Stomach (tissue), 4 donors: Measurements from ENCODE around the gene CREB3L1.

ENCODE experiments used
- POLR2A ChIP-seq, 4 donors: fragments of 450-650 bp; IDR thresholded peaks; one replicate each; pipeline ENCODE4 v1.6.1; 2016; ENCODE audit warnings: antibody characterized with exemption in 4 of 4, control low read depth in 2 of 4, mild to moderate bottlenecking in 1 of 4, moderate library complexity in 1 of 4
- POLR2AphosphoS5 ChIP-seq, 3 donors: sonication (generic); formaldehyde crosslinking; IDR thresholded peaks; one replicate each; pipeline ENCODE4 v1.6.1; 2016; ENCODE audit warnings: antibody characterized with exemption in 3 of 3
- TF ChIP-seq, protein P1 (sequence below), 7 experiments: fragments of 450-650 bp in 4 of 7; fragments of 200-600 bp in 3 of 7; sonication (generic) in 3 of 7; IDR thresholded peaks; one replicate each; pipeline ENCODE4 v1.5.1; 2016 to 2019; ENCODE audit warnings: antibody characterized with exemption in 7 of 7, control low read depth in 2 of 7, mild to moderate bottlenecking in 1 of 7

DNA sequence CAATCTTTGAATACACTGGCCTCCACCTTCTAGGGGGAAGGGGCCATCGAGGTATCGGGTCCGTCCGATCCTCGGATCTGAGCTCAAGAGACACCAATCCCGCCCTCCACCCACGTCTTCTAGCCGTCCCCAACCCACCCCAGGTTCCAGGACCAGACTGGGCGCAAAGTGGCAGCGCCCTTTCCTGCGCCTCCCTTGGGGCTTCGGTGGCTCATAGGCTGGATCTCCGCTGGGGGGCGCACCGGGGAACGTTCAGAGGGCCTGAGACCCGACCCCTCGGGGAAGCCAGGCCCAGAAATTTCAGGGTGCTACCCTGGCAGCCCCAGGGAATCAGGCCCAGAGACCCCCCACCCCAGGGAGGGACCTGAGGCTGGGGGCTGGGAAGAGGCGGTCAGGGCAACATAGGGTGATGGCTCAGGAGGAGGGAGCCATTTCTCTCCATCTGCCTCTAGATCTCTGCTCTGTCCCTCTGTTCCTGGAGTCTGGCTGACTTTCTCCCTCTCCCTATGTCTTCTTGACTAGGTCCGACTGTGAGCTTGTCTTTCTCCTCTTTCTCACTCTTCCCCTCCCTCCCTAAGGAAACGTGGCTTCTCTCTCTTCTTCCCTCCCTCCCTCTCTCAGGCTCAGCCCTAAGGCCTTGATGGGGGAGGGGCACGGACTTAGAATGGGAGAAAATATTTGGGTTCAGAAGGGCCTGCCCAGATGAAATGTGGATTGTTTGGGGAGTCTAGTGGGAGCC lies 1.1 kb downstream of the CREB3L1 start:
- TF ChIP-seq, protein P1, sequence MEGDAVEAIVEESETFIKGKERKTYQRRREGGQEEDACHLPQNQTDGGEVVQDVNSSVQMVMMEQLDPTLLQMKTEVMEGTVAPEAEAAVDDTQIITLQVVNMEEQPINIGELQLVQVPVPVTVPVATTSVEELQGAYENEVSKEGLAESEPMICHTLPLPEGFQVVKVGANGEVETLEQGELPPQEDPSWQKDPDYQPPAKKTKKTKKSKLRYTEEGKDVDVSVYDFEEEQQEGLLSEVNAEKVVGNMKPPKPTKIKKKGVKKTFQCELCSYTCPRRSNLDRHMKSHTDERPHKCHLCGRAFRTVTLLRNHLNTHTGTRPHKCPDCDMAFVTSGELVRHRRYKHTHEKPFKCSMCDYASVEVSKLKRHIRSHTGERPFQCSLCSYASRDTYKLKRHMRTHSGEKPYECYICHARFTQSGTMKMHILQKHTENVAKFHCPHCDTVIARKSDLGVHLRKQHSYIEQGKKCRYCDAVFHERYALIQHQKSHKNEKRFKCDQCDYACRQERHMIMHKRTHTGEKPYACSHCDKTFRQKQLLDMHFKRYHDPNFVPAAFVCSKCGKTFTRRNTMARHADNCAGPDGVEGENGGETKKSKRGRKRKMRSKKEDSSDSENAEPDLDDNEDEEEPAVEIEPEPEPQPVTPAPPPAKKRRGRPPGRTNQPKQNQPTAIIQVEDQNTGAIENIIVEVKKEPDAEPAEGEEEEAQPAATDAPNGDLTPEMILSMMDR (IDR thresholded peaks at IDR 0.05): peak in 5 of 7 experiments; percentile 33 to 65 (median 40)
- TF ChIP-seq POLR2A (IDR thresholded peaks at IDR 0.05) (no peak), POLR2AphosphoS5 (IDR thresholded peaks at IDR 0.05) (peak in 2 of 3 donors; percentile 12 to 20)
